NCI-H1436 (cell line): Measurements from ENCODE around the gene SAMD13.
A peak's percentile ranks its signal among the peaks of the same experiment; 100 is the strongest.

ENCODE experiments used
- DNase-seq: peaks from one replicate; lab custom pipeline; 2025; lab: John Stamatoyannopoulos, UW

SAMD13 gene

GRCh38 chr1:84301004-84301784 lies at the start of gene SAMD13:
Gene SAMD13 (plus strand): TSS chr1:84301708. CDS start chr1:84303235, 1,527 bp downstream.
- peak; percentile 74 for DNase-seq

GRCh38 chr1:84253036-84253435 lies 48.5 kb upstream of the SAMD13 start:
- DNase-seq: no peak

GRCh38 chr1:84253891-84254290 lies 47.6 kb upstream of the SAMD13 start:
- no peak for DNase-seq

GRCh38 chr1:84254703-84255238 lies 46.7 kb upstream of the SAMD13 start:
- DNase-seq: no peak

- no peak for DNase-seq
Observed at GRCh38 chr1:84255582-84255981, 45.9 kb upstream of the SAMD13 start.

- no peak for DNase-seq
Observed at GRCh38 chr1:84257617-84258016, 43.9 kb upstream of the SAMD13 start.

GRCh38 chr1:84259376-84259775 lies 42.1 kb upstream of the SAMD13 start:
- DNase-seq: no peak

- no peak for DNase-seq
Observed at GRCh38 chr1:84259989-84260388, 41.5 kb upstream of the SAMD13 start.

GRCh38 chr1:84260852-84261518 lies 40.5 kb upstream of the SAMD13 start:
- DNase-seq: no peak

GRCh38 chr1:84264961-84265360 lies 36.5 kb upstream of the SAMD13 start:
- DNase-seq: no peak

GRCh38 chr1:84265867-84266266 lies 35.6 kb upstream of the SAMD13 start:
- no peak for DNase-seq

GRCh38 chr1:84266748-84267147 lies 34.8 kb upstream of the SAMD13 start:
- no peak for DNase-seq

GRCh38 chr1:84267476-84267875 lies 34.0 kb upstream of the SAMD13 start:
- no peak for DNase-seq

GRCh38 chr1:84268346-84268745 lies 33.2 kb upstream of the SAMD13 start:
- DNase-seq: no peak

GRCh38 chr1:84269306-84269705 lies 32.2 kb upstream of the SAMD13 start:
- no peak for DNase-seq

GRCh38 chr1:84271441-84272151 lies 29.9 kb upstream of the SAMD13 start:
- DNase-seq: no peak

GRCh38 chr1:84272401-84272800 lies 29.1 kb upstream of the SAMD13 start:
- no peak for DNase-seq

GRCh38 chr1:84277343-84278059 lies 24.0 kb upstream of the SAMD13 start:
- DNase-seq: no peak

GRCh38 chr1:84278905-84279304 lies 22.6 kb upstream of the SAMD13 start:
- DNase-seq: no peak

GRCh38 chr1:84280912-84281311 lies 20.6 kb upstream of the SAMD13 start:
- no peak for DNase-seq

- no peak for DNase-seq
Observed at GRCh38 chr1:84282780-84283333, 18.7 kb upstream of the SAMD13 start.

- no peak for DNase-seq
Observed at GRCh38 chr1:84283381-84283780, 18.1 kb upstream of the SAMD13 start.
